NCI-H774 (cell line): ENCODE measurements around the gene CDH9.

Experiments
- DNase-seq: peaks from one replicate; lab custom pipeline; 2025; lab: John Stamatoyannopoulos, UW

Gene CDH9, protein sequence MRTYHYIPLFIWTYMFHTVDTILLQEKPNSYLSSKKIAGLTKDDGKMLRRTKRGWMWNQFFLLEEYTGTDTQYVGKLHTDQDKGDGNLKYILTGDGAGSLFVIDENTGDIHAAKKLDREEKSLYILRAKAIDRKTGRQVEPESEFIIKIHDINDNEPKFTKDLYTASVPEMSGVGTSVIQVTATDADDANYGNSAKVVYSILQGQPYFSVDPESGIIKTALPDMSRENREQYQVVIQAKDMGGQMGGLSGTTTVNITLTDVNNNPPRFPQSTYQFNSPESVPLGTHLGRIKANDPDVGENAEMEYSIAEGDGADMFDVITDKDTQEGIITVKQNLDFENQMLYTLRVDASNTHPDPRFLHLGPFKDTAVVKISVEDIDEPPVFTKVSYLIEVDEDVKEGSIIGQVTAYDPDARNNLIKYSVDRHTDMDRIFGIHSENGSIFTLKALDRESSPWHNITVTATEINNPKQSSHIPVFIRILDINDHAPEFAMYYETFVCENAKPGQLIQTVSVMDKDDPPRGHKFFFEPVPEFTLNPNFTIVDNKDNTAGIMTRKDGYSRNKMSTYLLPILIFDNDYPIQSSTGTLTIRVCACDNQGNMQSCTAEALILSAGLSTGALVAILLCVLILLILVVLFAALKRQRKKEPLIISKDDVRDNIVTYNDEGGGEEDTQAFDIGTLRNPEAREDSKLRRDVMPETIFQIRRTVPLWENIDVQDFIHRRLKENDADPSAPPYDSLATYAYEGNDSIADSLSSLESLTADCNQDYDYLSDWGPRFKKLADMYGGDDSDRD

DNA sequence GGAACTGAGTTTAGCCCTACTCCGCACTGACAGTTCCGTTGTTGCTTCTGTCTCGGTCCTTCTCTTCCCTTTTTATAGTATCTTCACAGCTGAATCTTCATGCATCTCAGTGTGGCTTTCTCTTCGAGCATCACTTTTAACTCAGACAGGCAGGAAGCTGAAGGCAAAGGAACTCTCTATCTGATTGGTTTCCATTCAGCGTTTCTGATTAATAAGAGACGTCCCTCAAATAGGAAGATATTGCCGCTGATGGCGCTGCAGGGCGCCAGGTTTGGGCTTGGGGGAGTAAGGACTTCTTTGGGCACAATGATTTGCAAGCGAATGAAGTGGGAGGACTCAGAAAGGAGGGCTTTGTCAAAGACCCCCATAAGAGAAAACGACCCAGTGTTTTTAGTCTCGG, at the start of gene CDH9:
Gene CDH9 (minus strand): TSS at position 111 of the 400 bp plus-strand sequence. CDS start 50,253 bp downstream, outside the sequence.
- DNase-seq, result no peak

DNA sequence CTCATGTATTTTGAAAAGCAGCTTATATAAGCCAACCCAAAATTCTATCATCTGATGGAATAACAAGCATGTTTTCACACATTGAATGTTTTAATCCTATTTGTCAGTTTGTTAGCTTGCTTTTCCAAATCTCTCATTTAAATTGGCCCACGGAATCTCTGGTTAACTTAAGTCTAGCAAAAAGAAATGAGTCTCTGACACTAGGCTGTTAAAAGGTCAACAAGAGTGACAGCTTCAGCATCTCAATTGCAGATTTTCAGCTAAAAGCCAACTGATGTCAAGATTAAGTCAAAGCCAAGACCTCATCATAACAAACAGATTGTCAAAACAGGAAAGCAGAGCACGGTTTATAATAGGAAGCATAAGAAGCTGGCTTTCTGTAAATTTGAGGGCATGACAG, 49.4 kb upstream of the CDH9 start:
- DNase-seq, result no peak

- DNase-seq, result no peak
Measured at GRCh38 chr5:27083449-27084415, 45.3 kb upstream of the CDH9 start.

DNA sequence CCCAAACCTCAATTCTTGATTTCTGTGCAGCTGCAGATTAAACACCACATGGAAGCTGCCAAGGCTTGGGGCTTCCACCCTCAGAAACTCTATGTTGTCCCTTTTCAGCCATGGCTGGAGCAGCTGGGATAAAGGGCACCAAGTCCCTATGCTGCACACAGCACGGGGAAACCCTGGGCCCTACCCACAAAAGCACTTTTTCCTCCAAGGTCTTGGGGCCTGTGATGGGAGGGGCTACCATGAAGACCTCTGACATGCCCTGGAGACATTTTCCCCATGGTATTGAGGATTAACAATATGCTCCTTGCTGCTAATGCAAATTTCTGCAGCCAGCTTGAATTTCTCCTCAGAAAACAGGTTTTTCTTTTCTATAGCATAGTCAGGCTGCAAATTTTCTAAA, 41.8 kb upstream of the CDH9 start:
- no peak for DNase-seq

- DNase-seq, result no peak
Measured at GRCh38 chr5:27062451-27062850, 24.1 kb upstream of the CDH9 start.

GRCh38 chr5:27048510-27048909, 10.1 kb upstream of the CDH9 start:
- DNase-seq, result no peak

DNA sequence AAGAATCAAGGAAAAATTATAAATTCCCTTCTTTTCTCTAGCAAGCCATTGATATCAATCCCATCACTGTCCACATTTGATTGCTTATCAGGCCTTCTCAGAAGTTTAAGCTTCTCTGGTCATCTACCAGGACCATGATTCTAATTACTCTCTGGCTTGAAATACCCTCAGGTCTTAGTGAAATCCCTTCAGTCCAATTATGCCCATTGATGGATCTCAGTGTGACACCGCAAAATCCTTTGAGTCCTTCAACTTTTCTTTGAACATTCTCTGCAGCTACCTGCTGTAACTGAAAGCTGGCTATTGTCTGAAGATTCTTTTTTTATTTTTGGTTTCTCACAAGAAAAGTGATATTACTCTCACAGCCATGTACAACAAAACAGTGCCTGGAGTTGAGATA, 3.0 kb upstream of the CDH9 start:
- DNase-seq, result no peak

- no peak for DNase-seq
Measured at GRCh38 chr5:27034565-27034964, 3.8 kb downstream of the CDH9 start.

GRCh38 chr5:27026801-27027200, 11.6 kb downstream of the CDH9 start:
- DNase-seq, result no peak

DNA sequence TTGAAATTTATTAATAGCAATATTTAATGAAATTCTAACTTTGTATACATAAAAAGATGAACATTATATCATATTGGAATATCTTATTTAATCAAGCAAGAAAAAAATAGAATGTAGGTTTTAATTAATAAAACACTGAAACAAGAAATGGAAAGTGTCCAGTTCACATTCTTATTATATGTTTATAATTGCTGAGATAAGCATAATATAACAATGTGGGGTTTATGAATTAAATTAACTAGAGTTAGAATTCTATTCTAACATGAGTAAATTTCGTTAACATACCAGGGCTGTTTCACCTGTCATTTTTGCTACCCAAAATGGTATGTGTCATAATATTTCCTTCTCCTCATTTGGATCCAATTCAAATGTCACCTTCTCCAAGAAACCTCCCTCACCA, 12.3 kb downstream of the CDH9 start:
- no peak for DNase-seq

DNA sequence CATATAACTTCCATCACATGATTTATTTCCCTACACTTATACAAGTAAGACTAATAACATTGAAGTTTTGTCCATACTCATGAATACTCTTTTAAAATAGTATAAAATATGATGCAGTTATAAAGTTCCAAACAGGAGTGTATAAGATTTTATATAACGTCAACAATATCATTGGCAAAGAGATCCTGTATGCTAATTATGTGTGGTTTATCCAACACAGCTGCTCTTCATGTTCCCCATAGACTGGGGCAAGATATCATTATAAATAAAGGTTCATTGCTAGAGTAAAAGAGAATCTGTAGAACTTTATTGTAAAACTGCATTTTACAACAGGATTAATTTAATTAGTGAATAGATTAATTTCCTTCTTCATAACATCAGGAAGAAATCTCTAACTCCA, 16.9 kb downstream of the CDH9 start:
- DNase-seq, result no peak

DNA sequence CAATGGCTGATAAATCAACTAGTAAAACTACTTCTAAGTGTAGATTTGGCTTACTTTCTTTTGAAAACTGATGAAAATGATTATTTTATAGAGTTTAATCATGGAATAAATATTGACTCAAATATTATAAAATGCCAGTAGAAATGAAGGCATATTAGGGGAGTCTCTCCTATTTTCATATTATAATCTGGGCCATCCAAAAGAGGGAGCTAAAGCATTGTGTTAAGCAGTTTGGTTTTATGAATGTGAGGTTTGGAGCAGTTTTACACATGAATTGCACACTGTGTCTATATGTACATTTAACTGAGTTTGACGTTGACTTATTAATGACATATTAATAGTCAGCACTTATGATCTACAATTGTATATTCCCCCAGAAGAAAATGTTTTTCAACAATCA, 17.4 kb downstream of the CDH9 start:
- no peak for DNase-seq

GRCh38 chr5:27015758-27016157, 22.6 kb downstream of the CDH9 start:
- peak; percentile 52 for DNase-seq

DNA sequence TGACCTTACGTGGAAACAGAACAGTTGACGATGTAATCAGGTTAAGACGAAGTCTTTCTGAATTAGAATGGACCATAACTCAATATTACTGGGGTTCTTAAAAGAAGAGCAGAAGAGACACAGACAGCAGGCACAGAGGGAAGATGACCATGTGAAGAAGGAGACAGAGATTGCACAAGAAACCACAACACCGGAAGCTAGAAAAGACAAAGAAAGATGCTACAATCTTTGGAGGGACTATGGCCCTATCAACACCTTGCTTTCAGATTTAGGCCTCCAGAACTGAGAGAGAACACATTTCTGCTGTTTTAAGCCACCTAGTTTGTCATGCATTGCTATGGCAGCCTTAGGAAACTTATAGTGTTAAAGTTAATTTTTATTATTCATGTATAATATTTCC, 27.1 kb downstream of the CDH9 start:
- DNase-seq, result no peak

GRCh38 chr5:27010646-27011045, 27.7 kb downstream of the CDH9 start:
- no peak for DNase-seq

- no peak for DNase-seq
Measured at GRCh38 chr5:27009540-27009915, 28.9 kb downstream of the CDH9 start.

DNA sequence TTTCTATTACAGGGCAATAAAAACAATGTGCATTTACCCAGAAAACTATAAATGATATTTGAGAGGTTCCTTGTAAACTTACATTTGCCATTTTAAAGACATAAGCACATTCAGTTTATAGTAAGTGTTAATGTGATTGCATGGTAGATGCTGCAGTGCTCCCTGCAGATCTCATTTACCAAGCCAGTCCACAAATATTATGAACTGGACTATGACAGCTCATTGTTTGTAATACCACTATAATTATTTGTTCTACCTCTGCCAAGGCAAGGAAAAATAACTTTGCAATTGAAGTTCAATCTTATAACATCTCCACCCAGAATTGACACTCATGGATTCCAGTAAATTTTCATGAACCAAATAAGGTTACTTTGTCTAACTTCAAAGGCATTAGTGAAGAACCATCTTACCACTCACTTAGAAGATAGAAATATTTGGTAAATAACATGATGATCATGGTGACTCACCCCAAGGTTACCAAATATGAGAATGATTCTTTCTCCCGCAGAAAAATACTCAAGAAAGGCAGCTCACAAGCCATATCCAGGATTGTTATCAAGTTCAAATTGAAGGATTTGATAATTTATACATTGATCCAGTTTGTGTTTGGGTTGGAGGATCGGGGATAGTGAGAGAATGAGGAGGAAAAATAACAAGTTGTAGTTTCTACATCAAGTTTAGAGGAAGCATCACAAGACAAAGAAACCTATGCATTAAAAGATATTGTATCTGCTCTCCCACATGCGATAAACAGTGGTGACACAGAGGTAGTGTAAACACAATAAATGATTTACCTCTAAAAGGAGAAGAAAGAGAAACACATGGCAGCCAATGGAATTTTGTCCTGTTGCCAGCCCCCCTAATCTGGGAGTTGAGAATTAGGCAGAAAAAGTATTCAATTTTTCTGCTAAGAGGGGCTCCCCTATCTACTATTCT, 29.5 kb downstream of the CDH9 start:
- DNase-seq, result no peak

- no peak for DNase-seq
Measured at GRCh38 chr5:27007121-27007520, 31.3 kb downstream of the CDH9 start.

- no peak for DNase-seq
Measured at GRCh38 chr5:26986985-26987384, 51.4 kb downstream of the CDH9 start.

- no peak for DNase-seq
Measured at GRCh38 chr5:26981750-26982149, 56.6 kb downstream of the CDH9 start.

- no peak for DNase-seq
Measured at GRCh38 chr5:26959290-26959689, 79.1 kb downstream of the CDH9 start.
